Fibroblast of lung (primary cell): Measurements from ENCODE around the gene ACTRT2.

Experiments used
- CTCF ChIP-seq, 2 donors: IDR thresholded peaks in 1 of 2; conservative IDR thresholded peaks in 1 of 2; 1 replicate in 1 of 2; 2 replicates in 1 of 2; pipeline ENCODE4 v1.5.1; 2011 to 2012; ENCODE audit warnings: low read length in 2 of 2, control low read depth in 1 of 2, inconsistent platforms in 1 of 2, low read depth in 1 of 2, mild to moderate bottlenecking in 1 of 2
- EZH2 ChIP-seq: IDR thresholded peaks from 2 replicates; pipeline ENCODE4 v1.5.1; 2012; ENCODE audit warnings: low read length, control low read depth, mild to moderate bottlenecking; ENCODE audit errors: missing control alignments

- no peak for TF ChIP-seq CTCF (conservative IDR thresholded peaks at IDR 0.05 in 1 of 2, IDR thresholded peaks at IDR 0.05 in 1 of 2; ENCODE audit: low read depth in 1 of 2, low read length in 2 of 2)
- TF ChIP-seq EZH2 = no peak
Observed at GRCh38 chr1:2978691-2979190, 42.5 kb upstream of the ACTRT2 start.
